ENCODE data around the gene HS3ST2. TPM values are rescaled to one million over a fixed set of nuclear protein-coding genes. Genes with fewer than 3 reads are reported as not detected.
"Not testable (repeated sequence)": the region's sequence is repeated elsewhere in the genome, so short reads cannot be mapped to it uniquely, and the experiment has no call there.

Gene HS3ST2
- total RNA-seq, 2 experiments from 2014 or later: not detected

- intact Hi-C loops (cut with micrococcal nuclease): no loop called here
- Mint-ChIP-seq H3K4me3 (no peak overlapping the region), H3K27me3 (ENCODE audit: low read depth) (peaks cover 34% of the 10 kb centered on the region), H3K9me3 (no peaks in the 10 kb centered on the region), H3K36me3 (ENCODE audit: low read depth) (no peaks in the 10 kb centered on the region), H3K27ac (no peak overlapping the region), H3K4me1 (ENCODE audit: low read depth) (peaks cover 7% of the 10 kb centered on the region)
- no peak for DNase-seq
- CTCF ChIA-PET: interaction anchor here (0.6 kb wide), 1 partner anchor 471 kb away, joined by 9 read pairs; no protein-coding TSS in a partner anchor
These were observed 2.5 kb downstream of the HS3ST2 start for GRCh38 chr16:22816475-22816874.

GRCh38 chr16:22818736-22819135 is 4.8 kb downstream of the HS3ST2 start:
- H3K27ac Mint-ChIP-seq; H3K4me3 Mint-ChIP-seq; H3K9me3 Mint-ChIP-seq; DNase-seq; H3K4me1 Mint-ChIP-seq (ENCODE audit: low read depth); H3K36me3 Mint-ChIP-seq (ENCODE audit: low read depth); CTCF ChIA-PET; intact Hi-C loops (cut with micrococcal nuclease): not testable (repeated sequence)
- H3K27me3 Mint-ChIP-seq (ENCODE audit: low read depth): peaks cover 16% of the 10 kb centered on the region

DNA sequence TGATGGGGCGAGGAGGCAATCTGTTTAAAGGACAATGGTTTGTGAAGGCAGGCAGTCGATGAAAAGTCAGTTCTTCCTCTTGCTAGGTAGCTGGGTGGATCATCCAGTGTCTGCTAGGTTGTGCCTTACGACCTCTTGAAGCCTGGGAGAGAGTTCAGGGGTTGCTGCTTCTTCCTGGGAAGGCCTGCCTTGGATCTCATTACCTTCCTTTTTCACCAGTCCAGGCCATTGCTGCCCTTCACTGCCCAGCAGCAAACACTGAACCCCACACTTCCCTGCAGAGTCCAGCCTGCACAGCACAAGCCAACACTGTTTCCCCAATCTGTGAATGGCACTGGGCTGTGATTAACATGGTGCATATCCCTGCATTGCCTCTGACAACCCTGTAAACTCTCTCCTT is 24.7 kb downstream of the HS3ST2 start:
- H3K4me1 Mint-ChIP-seq (ENCODE audit: low read depth): no peaks in the 10 kb centered on the region
- peaks cover 6% of the 10 kb centered on the region for H3K27me3 Mint-ChIP-seq (ENCODE audit: low read depth)
- H3K36me3 Mint-ChIP-seq (ENCODE audit: low read depth): no peaks in the 10 kb centered on the region
- no peak overlapping the region for H3K4me3 Mint-ChIP-seq
- no peak for DNase-seq
- no peaks in the 10 kb centered on the region for H3K9me3 Mint-ChIP-seq
- H3K27ac Mint-ChIP-seq: no peak overlapping the region
- intact Hi-C loops (cut with micrococcal nuclease): no loop called here
- CTCF ChIA-PET: no interaction called here

DNA sequence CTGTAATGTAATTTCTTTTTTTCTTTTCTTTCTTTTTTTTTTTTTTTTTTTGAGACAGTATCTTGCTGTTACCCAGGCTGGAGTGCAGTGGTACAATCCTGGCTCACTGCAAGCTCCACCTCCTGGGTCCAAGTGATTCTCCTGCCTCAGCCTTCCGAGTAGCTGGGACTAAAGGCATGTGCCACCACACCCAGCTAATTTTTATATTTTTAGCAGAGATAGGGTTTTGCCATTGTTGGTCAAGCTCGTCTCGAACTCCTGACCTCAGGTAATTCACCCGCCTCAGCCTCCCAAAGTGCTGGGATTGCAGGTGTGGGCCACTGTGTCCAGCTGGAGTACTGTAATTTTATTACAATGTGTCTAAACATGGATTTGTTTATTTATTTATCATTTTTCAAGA is 28.1 kb downstream of the HS3ST2 start:
- H3K36me3 Mint-ChIP-seq (ENCODE audit: low read depth); DNase-seq; H3K9me3 Mint-ChIP-seq; H3K27me3 Mint-ChIP-seq (ENCODE audit: low read depth); H3K27ac Mint-ChIP-seq; H3K4me1 Mint-ChIP-seq (ENCODE audit: low read depth); CTCF ChIA-PET; intact Hi-C loops (cut with micrococcal nuclease); H3K4me3 Mint-ChIP-seq: not testable (repeated sequence)

- intact Hi-C loops (cut with micrococcal nuclease): no loop called here
- H3K9me3 Mint-ChIP-seq: no peaks in the 10 kb centered on the region
- peaks cover 2% of the 10 kb centered on the region for H3K4me1 Mint-ChIP-seq (ENCODE audit: low read depth)
- H3K4me3 Mint-ChIP-seq: no peak overlapping the region
- no peak overlapping the region for H3K27ac Mint-ChIP-seq
- no peak for DNase-seq
- H3K27me3 Mint-ChIP-seq (ENCODE audit: low read depth): peaks cover 11% of the 10 kb centered on the region
- H3K36me3 Mint-ChIP-seq (ENCODE audit: low read depth): no peaks in the 10 kb centered on the region
- CTCF ChIA-PET: no interaction called here
These were observed 29.2 kb downstream of the HS3ST2 start for GRCh38 chr16:22843122-22843521.

- no peaks in the 10 kb centered on the region for H3K9me3 Mint-ChIP-seq
- H3K27me3 Mint-ChIP-seq (ENCODE audit: low read depth): peaks cover 11% of the 10 kb centered on the region
- no peak overlapping the region for H3K4me3 Mint-ChIP-seq
- H3K4me1 Mint-ChIP-seq (ENCODE audit: low read depth): peaks cover 2% of the 10 kb centered on the region
- no peak for DNase-seq
- H3K27ac Mint-ChIP-seq: no peak overlapping the region
- CTCF ChIA-PET: no interaction called here
- H3K36me3 Mint-ChIP-seq (ENCODE audit: low read depth): no peaks in the 10 kb centered on the region
- intact Hi-C loops (cut with micrococcal nuclease): no loop called here
These were observed 29.9 kb downstream of the HS3ST2 start for GRCh38 chr16:22843856-22844255.

DNA sequence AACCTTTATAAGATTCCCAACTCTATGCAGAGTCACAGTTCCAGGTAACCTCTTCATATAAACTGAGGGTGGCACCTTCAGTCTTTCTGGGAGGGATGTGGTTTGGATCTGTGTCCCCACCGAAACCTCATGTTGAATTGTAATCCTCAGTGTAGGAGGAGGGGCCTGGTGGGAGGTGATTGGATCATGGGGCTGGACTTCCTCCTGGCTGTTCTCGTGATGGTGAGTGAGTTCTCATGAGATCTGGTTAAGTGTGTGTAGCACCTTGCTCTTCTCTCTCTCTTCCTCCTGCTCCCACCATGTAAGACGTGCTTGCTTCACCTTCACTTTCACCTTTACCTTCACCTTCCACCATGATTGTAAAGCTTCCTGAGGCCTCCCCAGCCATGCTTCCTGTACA is 30.5 kb downstream of the HS3ST2 start:
- Mint-ChIP-seq H3K9me3 (no peaks in the 10 kb centered on the region), H3K4me3 (no peak overlapping the region), H3K36me3 (ENCODE audit: low read depth) (no peaks in the 10 kb centered on the region), H3K4me1 (ENCODE audit: low read depth) (peaks cover 2% of the 10 kb centered on the region), H3K27me3 (ENCODE audit: low read depth) (peaks cover 12% of the 10 kb centered on the region), H3K27ac (no peak overlapping the region)
- intact Hi-C loops (cut with micrococcal nuclease): no loop called here
- CTCF ChIA-PET: no interaction called here
- no peak for DNase-seq

DNA sequence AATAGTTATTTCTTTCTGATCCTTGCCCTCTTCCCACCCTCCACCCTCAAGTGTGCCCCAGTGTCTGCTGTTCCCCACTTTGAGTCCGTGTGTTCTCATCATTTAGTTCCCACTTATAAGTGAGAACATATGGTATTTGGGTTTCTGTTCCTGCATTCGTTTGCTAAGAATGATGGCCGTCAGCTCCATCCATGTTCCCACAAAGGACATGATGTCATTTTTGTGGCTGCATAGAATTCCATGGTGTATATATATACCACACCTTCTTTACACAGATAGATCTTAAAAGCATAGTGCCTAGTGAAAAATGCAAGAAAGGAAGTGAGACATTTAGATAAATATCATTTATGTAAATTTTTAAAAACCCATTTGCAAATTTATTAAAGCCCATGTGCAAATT is 33.1 kb downstream of the HS3ST2 start:
- no peaks in the 10 kb centered on the region for H3K9me3 Mint-ChIP-seq
- no peak overlapping the region for H3K4me3 Mint-ChIP-seq
- no peaks in the 10 kb centered on the region for H3K36me3 Mint-ChIP-seq (ENCODE audit: low read depth)
- no peak for DNase-seq
- H3K27me3 Mint-ChIP-seq (ENCODE audit: low read depth): peaks cover 14% of the 10 kb centered on the region
- CTCF ChIA-PET: interaction anchor here (0.7 kb wide), 1 partner anchor 182 kb away, joined by 3 read pairs; no protein-coding TSS in a partner anchor
- peaks cover 2% of the 10 kb centered on the region for H3K4me1 Mint-ChIP-seq (ENCODE audit: low read depth)
- no peak overlapping the region for H3K27ac Mint-ChIP-seq
- intact Hi-C loops (cut with micrococcal nuclease): no loop called here

DNA sequence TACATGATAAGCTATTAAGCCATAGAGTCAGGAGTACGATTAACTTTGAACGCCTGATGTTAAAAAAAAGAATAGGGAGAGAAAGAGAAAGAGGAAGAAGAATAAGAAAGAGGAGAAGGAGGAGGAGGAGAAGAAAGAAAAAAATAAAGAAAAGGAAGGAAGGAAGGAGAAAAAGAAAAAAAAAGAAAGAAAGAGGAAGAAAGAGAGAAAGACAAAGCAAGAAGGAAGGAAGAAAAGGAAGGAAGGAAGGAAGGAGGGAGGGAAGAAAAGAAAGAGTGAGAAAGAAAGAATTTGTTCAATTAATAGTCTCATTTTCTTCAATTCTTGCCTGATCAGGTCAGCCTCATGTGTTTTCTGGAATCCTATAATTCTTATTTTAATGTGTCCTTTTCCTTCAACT is 33.7 kb downstream of the HS3ST2 start:
- Mint-ChIP-seq H3K4me3 (no peak overlapping the region), H3K9me3 (no peaks in the 10 kb centered on the region), H3K4me1 (ENCODE audit: low read depth) (peaks cover 2% of the 10 kb centered on the region), H3K36me3 (ENCODE audit: low read depth) (no peaks in the 10 kb centered on the region), H3K27me3 (ENCODE audit: low read depth) (peaks cover 14% of the 10 kb centered on the region), H3K27ac (no peak overlapping the region)
- intact Hi-C loops (cut with micrococcal nuclease): no loop called here
- DNase-seq: no peak
- CTCF ChIA-PET: no interaction called here

- Mint-ChIP-seq H3K27me3 (ENCODE audit: low read depth) (peaks cover 14% of the 10 kb centered on the region), H3K4me1 (ENCODE audit: low read depth) (peaks cover 2% of the 10 kb centered on the region), H3K27ac (no peak overlapping the region), H3K36me3 (ENCODE audit: low read depth) (no peaks in the 10 kb centered on the region), H3K4me3 (no peak overlapping the region), H3K9me3 (no peaks in the 10 kb centered on the region)
- intact Hi-C loops (cut with micrococcal nuclease): no loop called here
- DNase-seq: no peak
- CTCF ChIA-PET: no interaction called here
These were observed 34.5 kb downstream of the HS3ST2 start for GRCh38 chr16:22848451-22848850.

DNA sequence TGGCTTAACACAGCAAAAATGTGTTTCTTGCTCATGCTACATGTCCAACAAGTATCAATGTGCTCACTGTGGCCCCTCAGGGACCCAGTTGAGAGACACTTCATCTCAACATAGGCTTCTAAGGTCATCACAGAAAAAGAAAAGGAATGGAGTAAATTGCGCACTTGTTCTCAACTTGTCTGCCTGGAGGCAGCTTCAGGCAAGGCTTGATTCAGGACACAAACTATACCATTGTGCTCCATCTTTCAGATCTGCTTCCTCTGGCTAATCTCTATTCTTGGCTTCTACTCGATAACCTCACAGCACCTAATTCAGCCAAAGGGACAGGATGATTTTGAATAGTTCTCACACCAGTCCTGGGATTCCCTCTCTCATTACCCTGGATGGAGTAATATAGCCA is 35.6 kb downstream of the HS3ST2 start:
- CTCF ChIA-PET: no interaction called here
- Mint-ChIP-seq H3K27me3 (ENCODE audit: low read depth) (peaks cover 13% of the 10 kb centered on the region), H3K9me3 (no peaks in the 10 kb centered on the region), H3K4me1 (ENCODE audit: low read depth) (peaks cover 1% of the 10 kb centered on the region), H3K36me3 (ENCODE audit: low read depth) (no peaks in the 10 kb centered on the region), H3K27ac (no peak overlapping the region), H3K4me3 (no peak overlapping the region)
- intact Hi-C loops (cut with micrococcal nuclease): no loop called here
- DNase-seq: no peak

- intact Hi-C loops (cut with micrococcal nuclease): no loop called here
- H3K36me3 Mint-ChIP-seq (ENCODE audit: low read depth): no peaks in the 10 kb centered on the region
- H3K4me3 Mint-ChIP-seq: no peak overlapping the region
These were observed 41.3 kb downstream of the HS3ST2 start for GRCh38 chr16:22855231-22855630.

GRCh38 chr16:22857296-22858025 is 43.5 kb downstream of the HS3ST2 start:
- intact Hi-C loops (cut with micrococcal nuclease): no loop called here
- Mint-ChIP-seq H3K36me3 (ENCODE audit: low read depth) (no peaks in the 10 kb centered on the region), H3K27me3 (ENCODE audit: low read depth) (peaks cover 3% of the 10 kb centered on the region), H3K27ac (no peak overlapping the region), H3K4me3 (no peak overlapping the region), H3K4me1 (ENCODE audit: low read depth) (no peaks in the 10 kb centered on the region), H3K9me3 (no peaks in the 10 kb centered on the region)
- CTCF ChIA-PET: no interaction called here
- no peak for DNase-seq

More at GRCh38 chr16:22855231-22855630, 41.3 kb downstream of the HS3ST2 start:
- no peak for DNase-seq
- Mint-ChIP-seq H3K27me3 (ENCODE audit: low read depth) (peaks cover 3% of the 10 kb centered on the region), H3K27ac (no peak overlapping the region), H3K9me3 (no peaks in the 10 kb centered on the region), H3K4me1 (ENCODE audit: low read depth) (no peaks in the 10 kb centered on the region)
- CTCF ChIA-PET: no interaction called here

All from activated naive CD4-positive, alpha-beta T cell treated with anti-CD3 and anti-CD28 coated beads for 36 hours (primary cell).